Erythroblast (primary cell): ENCODE data around the gene LONP2.
"Not testable (repeated sequence)": the region's sequence is repeated elsewhere in the genome, so short reads cannot be mapped to it uniquely, and the experiment has no call there.

ENCODE experiments used
- DNase-seq, 2 experiments: peaks; one replicate each; lab custom pipeline; 2025; lab: John Stamatoyannopoulos, UW
- GATA1 ChIP-seq: IDR thresholded peaks from 2 replicates; pipeline ENCODE4 v1.6.1; 2011; ENCODE audit warnings: low read depth, mild to moderate bottlenecking, control low read depth, low read length, moderate library complexity
- POLR2A ChIP-seq: IDR thresholded peaks from 2 replicates; pipeline ENCODE4 v1.6.1; 2011; ENCODE audit warnings: mild to moderate bottlenecking, low read length

Gene LONP2

DNA sequence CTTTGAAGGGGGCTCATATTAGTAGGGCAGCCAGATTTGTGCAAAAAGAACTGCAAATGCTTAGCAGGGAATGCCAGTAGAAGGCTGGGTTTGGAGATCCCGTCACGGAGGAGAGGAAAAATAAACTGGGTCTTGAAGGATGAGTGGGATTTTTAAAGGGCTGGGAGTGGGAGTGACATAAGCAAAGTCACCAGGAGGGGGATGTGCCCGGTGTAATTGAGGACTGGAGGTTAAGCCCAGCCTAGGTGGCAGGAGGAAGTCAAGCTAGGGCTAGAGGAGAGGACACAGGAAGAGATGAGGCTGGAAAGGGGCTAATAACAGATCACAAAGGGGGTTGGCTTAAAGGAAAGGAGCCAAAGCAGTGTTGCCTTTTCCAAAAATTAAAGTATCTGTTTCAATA, 23.2 kb upstream of the LONP2 start:
- TF ChIP-seq GATA1 (no peak), POLR2A (no peak)
- no peak for DNase-seq

- peak in 1 of 2 experiments; percentile 12 for DNase-seq
- TF ChIP-seq GATA1 (no peak), POLR2A (no peak)
Observed at GRCh38 chr16:48223490-48223889, 20.6 kb upstream of the LONP2 start.

DNA sequence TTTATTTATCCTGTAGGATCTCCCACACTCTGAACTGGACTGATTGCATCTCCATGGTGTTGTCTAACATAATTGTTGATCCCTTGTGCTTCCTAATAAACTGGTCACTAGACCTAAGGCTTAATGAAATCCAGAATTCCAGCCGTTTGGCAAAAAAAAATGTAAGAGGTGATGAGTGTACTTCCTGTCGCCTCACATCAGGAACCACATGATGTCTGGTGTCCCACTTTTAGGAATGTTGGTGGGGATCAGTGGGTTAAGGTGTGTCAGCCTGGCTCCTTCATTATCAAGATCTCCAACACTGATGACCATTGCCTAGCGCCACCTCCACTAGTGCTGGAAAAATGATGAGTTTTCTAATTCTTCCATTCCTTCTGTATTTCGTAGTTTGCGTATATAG, 18.6 kb upstream of the LONP2 start:
- DNase-seq: no peak
- no peak for TF ChIP-seq POLR2A
- no peak for TF ChIP-seq GATA1

DNA sequence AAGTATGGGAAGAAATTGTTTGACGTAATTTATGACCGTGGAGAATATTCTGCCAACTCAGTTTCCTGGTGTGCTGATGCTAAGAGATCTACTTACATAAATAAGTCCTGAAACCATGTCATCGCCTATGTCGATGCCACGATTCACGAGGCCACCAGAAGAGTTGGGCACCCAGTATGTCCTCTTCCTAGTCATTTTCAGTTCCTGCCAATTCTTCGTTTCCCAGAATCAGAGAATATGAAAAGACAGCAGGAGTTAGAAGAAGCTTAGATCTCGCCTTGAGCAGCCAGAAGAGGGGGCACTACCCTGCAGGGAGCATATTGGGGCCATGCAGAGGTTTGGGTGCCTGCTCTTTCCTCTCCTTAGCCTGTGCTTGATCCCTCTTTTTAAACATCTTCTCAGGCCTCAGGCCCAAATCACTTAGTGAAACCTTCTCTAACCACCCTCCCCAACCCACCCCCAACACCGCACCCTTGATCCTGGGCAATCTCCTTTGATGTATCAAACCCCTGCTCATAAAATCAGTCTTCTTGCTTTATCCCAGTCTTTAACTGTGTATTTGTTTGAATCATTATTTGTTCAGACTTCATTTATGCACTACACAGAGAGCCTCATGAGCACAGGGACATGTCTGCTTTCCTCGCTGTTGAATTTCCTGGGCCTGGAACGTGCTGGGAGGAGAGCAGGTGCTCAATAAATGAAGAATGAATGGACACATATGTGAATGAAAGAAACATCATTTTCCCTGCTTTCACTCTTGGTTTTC, 12.2 kb upstream of the LONP2 start:
- DNase-seq: peak; percentile 43 to 71
- TF ChIP-seq GATA1 (no peak), POLR2A (no peak)

GRCh38 chr16:48232493-48233040, 11.5 kb upstream of the LONP2 start:
- TF ChIP-seq GATA1 (no peak), POLR2A (no peak)
- no peak for DNase-seq

- TF ChIP-seq POLR2A: no peak
- TF ChIP-seq GATA1: no peak
- no peak for DNase-seq
Observed at GRCh38 chr16:48234630-48235029, 9.5 kb upstream of the LONP2 start.

GRCh38 chr16:48235058-48235555, 9.0 kb upstream of the LONP2 start:
- no peak for DNase-seq
- no peak for TF ChIP-seq GATA1

DNA sequence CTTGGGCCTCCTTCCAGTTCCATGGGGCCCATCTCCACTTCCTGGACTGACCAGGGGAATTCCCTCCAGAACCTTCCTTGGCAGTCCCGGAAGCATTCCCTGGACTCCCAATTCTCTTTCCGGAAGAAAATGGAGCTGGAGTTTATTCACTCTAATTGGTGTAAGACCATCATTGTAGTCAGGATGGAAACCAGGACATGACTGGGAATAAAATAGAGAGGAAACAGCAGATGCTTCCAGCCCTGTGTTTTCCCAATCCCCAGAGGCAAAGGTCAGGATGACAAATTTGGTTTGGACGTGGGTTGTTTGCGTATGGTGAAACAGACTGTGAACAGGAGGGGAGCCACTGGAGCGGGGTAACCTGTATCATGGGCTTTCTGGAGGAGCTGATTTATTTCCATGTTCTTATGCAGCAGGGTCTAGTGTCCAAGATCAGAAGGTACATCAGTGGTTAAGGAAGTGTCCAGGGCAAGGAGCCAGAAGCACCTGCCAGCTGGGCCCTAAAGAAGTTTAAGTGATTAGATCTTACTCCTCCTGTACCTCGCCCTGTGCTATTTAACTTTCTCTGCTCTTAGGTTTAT, 8.5 kb upstream of the LONP2 start:
- TF ChIP-seq GATA1: no peak
- no peak for DNase-seq

- no peak for DNase-seq
Observed at GRCh38 chr16:48236286-48236685, 7.8 kb upstream of the LONP2 start.

GRCh38 chr16:48240147-48240546, 4.0 kb upstream of the LONP2 start:
- not testable (repeated sequence) for DNase-seq

More at GRCh38 chr16:48236286-48236685, 7.8 kb upstream of the LONP2 start:
- TF ChIP-seq GATA1 (no peak), POLR2A (no peak)

- no peak for DNase-seq
- no peak for TF ChIP-seq GATA1
- TF ChIP-seq POLR2A: no peak
Observed at GRCh38 chr16:48244863-48245195, 729 bp downstream of the LONP2 start.

- TF ChIP-seq POLR2A (no peak), GATA1 (no peak)
Observed at GRCh38 chr16:48246066-48246465, 2.0 kb downstream of the LONP2 start.

DNA sequence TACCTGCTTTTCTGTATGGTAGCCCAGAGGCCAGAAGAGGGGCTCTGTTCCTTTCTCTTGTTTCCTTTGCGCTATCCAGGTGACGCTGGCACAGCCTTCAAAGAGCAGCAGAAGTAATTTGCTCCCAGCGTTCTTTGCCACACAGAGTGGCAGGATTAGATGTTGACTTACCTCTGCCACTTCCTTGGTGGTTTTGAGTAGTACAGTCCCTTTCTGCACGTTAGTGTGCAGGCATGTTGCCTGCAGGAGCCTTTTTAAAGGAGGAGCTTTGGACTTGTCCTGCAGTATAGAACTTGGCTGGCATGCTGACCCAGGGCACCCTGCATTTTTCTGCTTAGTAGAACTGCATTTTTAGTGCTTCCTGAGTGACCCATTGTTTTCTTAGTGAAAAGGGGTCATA, 3.2 kb downstream of the LONP2 start, which contains the start of gene ABCC11:
Gene ABCC11 (minus strand): TSS at position 229 of the 400 bp plus-strand sequence. CDS start 15,618 bp downstream, outside the sequence.
- TF ChIP-seq POLR2A: no peak
- no peak for TF ChIP-seq GATA1
- DNase-seq: no peak

More at GRCh38 chr16:48246066-48246465, 2.0 kb downstream of the LONP2 start:
- no peak for DNase-seq

- DNase-seq: no peak
- TF ChIP-seq POLR2A: no peak
- TF ChIP-seq GATA1: no peak
Observed at GRCh38 chr16:48250520-48251278, 6.6 kb downstream of the LONP2 start.
